OCI-M1 (cell line): ENCODE data around the gene UPK3A.
"Not testable (repeated sequence)": the region's sequence is repeated elsewhere in the genome, so short reads cannot be mapped to it uniquely, and the experiment has no call there.

Experiments
- DNase-seq: peaks from one replicate; lab custom pipeline; 2025; lab: John Stamatoyannopoulos, UW

UPK3A gene

GRCh38 chr22:45257941-45258340 lies 26.8 kb upstream of the UPK3A start:
- DNase-seq, result not testable (repeated sequence)

GRCh38 chr22:45259754-45260394 lies 24.9 kb upstream of the UPK3A start:
- DNase-seq, result no peak

- not testable (repeated sequence) for DNase-seq
Measured at GRCh38 chr22:45260395-45260759, 24.4 kb upstream of the UPK3A start.

- no peak for DNase-seq
Measured at GRCh38 chr22:45261407-45262088, 23.2 kb upstream of the UPK3A start.

- DNase-seq, result no peak
Measured at GRCh38 chr22:45262195-45262930, 22.4 kb upstream of the UPK3A start.

- DNase-seq, result no peak
Measured at GRCh38 chr22:45262931-45263462, 21.8 kb upstream of the UPK3A start.

GRCh38 chr22:45263463-45264269 lies 21.1 kb upstream of the UPK3A start:
- peak; percentile 75 for DNase-seq

GRCh38 chr22:45265535-45265934 lies 19.2 kb upstream of the UPK3A start:
- DNase-seq, result peak; percentile 21

- peak; percentile 36 for DNase-seq
Measured at GRCh38 chr22:45268167-45268957, 16.4 kb upstream of the UPK3A start.

- DNase-seq, result peak; percentile 79
Measured at GRCh38 chr22:45268958-45269844, 15.5 kb upstream of the UPK3A start.

- DNase-seq, result no peak
Measured at GRCh38 chr22:45270095-45271020, 14.4 kb upstream of the UPK3A start.

- no peak for DNase-seq
Measured at GRCh38 chr22:45271667-45272201, 13.0 kb upstream of the UPK3A start.

- DNase-seq, result no peak
Measured at GRCh38 chr22:45272498-45272897, 12.3 kb upstream of the UPK3A start.

- DNase-seq, result no peak
Measured at GRCh38 chr22:45273452-45274075, 11.2 kb upstream of the UPK3A start.

GRCh38 chr22:45276507-45277105 lies 8.1 kb upstream of the UPK3A start:
- DNase-seq, result no peak

- DNase-seq, result not testable (repeated sequence)
Measured at GRCh38 chr22:45277720-45278119, 7.0 kb upstream of the UPK3A start.

- DNase-seq, result no peak
Measured at GRCh38 chr22:45278125-45278524, 6.6 kb upstream of the UPK3A start.

- DNase-seq, result no peak
Measured at GRCh38 chr22:45280587-45280980, 4.2 kb upstream of the UPK3A start.
